Measurements from ENCODE around the gene MYMK.

Gene MYMK

GRCh38 chr9:133509179-133510083, 15.3 kb downstream of the MYMK start:
- no peak overlapping the region for H3K4me3 ChIP-seq (ENCODE audit: low read depth, low read length)
- no peak for DNase-seq (ENCODE audit: low read depth)
- no peak for TF ChIP-seq CTCF (conservative IDR thresholded peaks at IDR 0.05; ENCODE audit: low read depth, low read length)

DNA sequence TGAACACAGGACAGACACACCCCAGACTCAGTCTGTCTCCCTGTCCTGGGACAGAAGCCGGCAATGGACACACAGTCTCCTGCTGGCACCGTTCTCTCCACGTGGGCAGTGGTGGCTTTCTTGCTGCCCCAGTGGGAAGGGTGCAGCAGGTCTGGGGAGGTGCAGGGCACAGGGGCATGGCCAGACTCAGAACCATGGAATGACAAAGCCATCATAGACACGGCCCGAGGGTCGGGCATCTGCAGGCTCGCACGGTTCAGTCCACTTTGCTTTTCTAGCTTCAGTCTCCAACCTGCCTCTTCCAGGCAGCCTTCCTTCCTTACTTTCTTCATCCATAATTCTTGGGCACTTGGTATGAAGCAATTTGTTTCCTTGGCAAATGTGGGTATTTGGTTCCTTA, 16.7 kb downstream of the MYMK start:
- H3K4me3 ChIP-seq (ENCODE audit: low read depth, low read length) = no peak overlapping the region
- no peak for DNase-seq (ENCODE audit: low read depth)
- no peak for TF ChIP-seq CTCF (conservative IDR thresholded peaks at IDR 0.05; ENCODE audit: low read depth, low read length)

GRCh38 chr9:133507246-133507965, 17.4 kb downstream of the MYMK start:
- DNase-seq (ENCODE audit: low read depth) = no peak
- no peak for TF ChIP-seq CTCF (conservative IDR thresholded peaks at IDR 0.05; ENCODE audit: low read depth, low read length)
- no peak overlapping the region for H3K4me3 ChIP-seq (ENCODE audit: low read depth, low read length)

DNA sequence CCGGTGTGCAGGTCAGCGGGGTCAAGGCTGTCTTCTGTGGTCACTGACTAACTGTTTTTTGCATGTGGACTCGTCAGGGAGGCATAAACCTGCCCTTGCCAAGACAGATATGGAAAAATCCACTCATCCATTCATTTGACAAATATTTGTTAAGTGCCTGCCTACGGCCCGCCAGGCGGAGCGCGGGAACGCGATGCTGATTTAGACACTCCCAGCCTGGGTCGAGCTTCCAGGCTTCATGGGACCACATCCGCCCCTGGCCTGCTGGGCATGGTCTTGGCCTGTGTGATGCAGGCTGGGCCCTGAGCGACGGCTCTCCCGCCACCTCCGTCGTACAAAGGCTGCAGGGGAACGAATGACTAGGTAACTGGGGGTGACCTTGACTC, 18.1 kb downstream of the MYMK start:
- peak; percentile 59 for DNase-seq (ENCODE audit: low read depth)
- H3K4me3 ChIP-seq (ENCODE audit: low read depth, low read length) = no peak overlapping the region
- TF ChIP-seq CTCF (conservative IDR thresholded peaks at IDR 0.05; ENCODE audit: low read depth, low read length) = peak; percentile 5

DNA sequence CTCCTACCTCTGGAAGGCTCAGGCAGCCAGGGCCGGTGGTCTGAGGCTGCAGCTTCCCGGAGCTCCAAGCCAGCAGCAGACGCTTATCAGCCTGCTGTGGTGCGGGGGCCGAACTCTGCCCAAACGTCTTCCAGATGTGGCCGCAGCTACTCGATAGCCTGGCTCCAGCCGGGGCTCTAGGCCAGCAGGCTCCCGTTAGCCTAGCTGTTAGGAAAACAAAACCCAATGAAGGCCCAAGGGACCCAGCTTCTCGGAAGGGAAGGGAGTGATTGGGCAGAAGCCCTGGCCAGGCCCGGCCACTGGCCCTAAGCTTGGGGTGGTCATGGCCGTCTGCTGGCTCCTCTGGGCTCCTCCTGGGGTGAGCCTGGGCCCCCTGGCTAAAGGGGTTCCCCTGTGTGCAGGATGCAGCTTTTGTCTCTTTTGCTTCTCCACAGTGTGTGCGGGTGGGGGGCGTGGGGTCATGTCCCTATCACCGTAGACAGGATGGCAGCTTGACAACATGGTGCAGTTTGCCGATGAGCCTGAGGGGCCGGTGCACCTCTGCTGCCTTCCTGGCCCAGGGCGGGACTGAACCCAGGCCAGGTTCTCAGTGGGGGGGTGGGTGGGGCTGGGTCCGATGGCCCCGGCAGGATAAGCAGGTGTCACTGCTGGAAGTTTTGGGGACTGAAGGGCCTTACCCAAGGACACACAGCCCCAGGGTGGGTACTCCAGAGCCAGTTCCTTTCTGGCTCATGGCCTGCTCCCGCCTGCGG, 18.7 kb downstream of the MYMK start:
- no peak for TF ChIP-seq CTCF (conservative IDR thresholded peaks at IDR 0.05; ENCODE audit: low read depth, low read length)
- H3K4me3 ChIP-seq (ENCODE audit: low read depth, low read length) = no peak overlapping the region
- DNase-seq (ENCODE audit: low read depth) = no peak

GRCh38 chr9:133505186-133505830, 19.5 kb downstream of the MYMK start:
- H3K4me3 ChIP-seq (ENCODE audit: low read depth, low read length) = no peak overlapping the region
- DNase-seq (ENCODE audit: low read depth) = no peak

More at GRCh38 chr9:133505186-133505830, 19.5 kb downstream of the MYMK start:
- TF ChIP-seq CTCF (conservative IDR thresholded peaks at IDR 0.05; ENCODE audit: low read depth, low read length) = no peak

Measured in choroid plexus epithelial cell (primary cell).